Spleen (tissue), 11 donors: ENCODE measurements around the gene KCNA4. TPM values are rescaled to one million over a fixed set of nuclear protein-coding genes. Genes with fewer than 3 reads are reported as not detected.

Experiments used
- DNase-seq: peaks from one replicate; pipeline ENCODE4 v3.0.0-alpha.2; 2020
- H3K27ac ChIP-seq, 8 donors: fragments of 200-600 bp; sonication (generic) in 7 of 8; 1 replicate in 4 of 8; 2 replicates in 4 of 8; pipeline versions ENCODE4 v1.5.0 to v1.8.0; 2016 to 2021; ENCODE audit warnings: inconsistent platforms in 4 of 8, mild to moderate bottlenecking in 4 of 8, moderate library complexity in 1 of 8
- H3K27me3 ChIP-seq, 7 donors: fragments of 200-600 bp; sonication (generic) in 6 of 7; replicated peaks in 1 of 7; 1 replicate in 4 of 7; 2 replicates in 3 of 7; pipeline versions ENCODE4 v1.5.0 to v1.8.0; 2016 to 2021; ENCODE audit warnings: inconsistent platforms in 3 of 7, mild to moderate bottlenecking in 1 of 7
- H3K36me3 ChIP-seq, 6 donors: fragments of 200-600 bp; sonication (generic) in 5 of 6; 1 replicate in 4 of 6; 2 replicates in 2 of 6; pipeline versions ENCODE4 v1.5.0 to v1.8.0; 2016 to 2021; ENCODE audit warnings: inconsistent platforms in 2 of 6
- H3K4me1 ChIP-seq, 6 donors: fragments of 200-600 bp; sonication (generic) in 5 of 6; 1 replicate in 3 of 6; 2 replicates in 3 of 6; pipeline versions ENCODE4 v1.5.0 to v1.8.0; 2016 to 2021; ENCODE audit warnings: inconsistent platforms in 3 of 6
- H3K4me3 ChIP-seq, 8 donors: fragments of 200-600 bp; sonication (generic) in 7 of 8; 1 replicate in 4 of 8; 2 replicates in 4 of 8; pipeline versions ENCODE4 v1.5.0 to v1.8.0; 2016 to 2021; ENCODE audit warnings: inconsistent platforms in 4 of 8, mild to moderate bottlenecking in 4 of 8, moderate library complexity in 2 of 8
- H3K9me3 ChIP-seq, 8 donors: fragments of 200-600 bp; sonication (generic) in 7 of 8; 1 replicate in 4 of 8; 2 replicates in 4 of 8; pipeline versions ENCODE4 v1.5.0 to v1.8.0; 2016 to 2021; ENCODE audit warnings: inconsistent platforms in 4 of 8
- POLR2A ChIP-seq, 3 donors: fragments of 450-650 bp; IDR thresholded peaks; one replicate each; pipeline ENCODE4 v1.5.1; 2017; ENCODE audit warnings: antibody characterized with exemption in 3 of 3, mild to moderate bottlenecking in 1 of 3
- POLR2AphosphoS5 ChIP-seq, 3 donors: sonication (generic); formaldehyde crosslinking; IDR thresholded peaks; one replicate each; pipeline ENCODE4 v1.5.1; 2017; ENCODE audit warnings: antibody characterized with exemption in 3 of 3
- WGBS, 5 donors: extraction: QIAGEN DNeasy Blood & Tissue Kit in 3 of 5; methylation state at CpG; one replicate each; pipeline versions ENCODE4 v1.1.5 to v1.1.7; 2013 to 2018; 5-methylcytosine and 5-hydroxymethylcytosine counted together
- intact Hi-C: fragments of 100-400 bp; cut with DNase I; formaldehyde crosslinking; loops from one replicate; pipeline ENCODE4 v1.15.0; 2023; ENCODE audit warnings: low total_unique reads
- polyA plus RNA-seq, 3 donors: library from polyadenylated mRNA; stranded (reverse); fragments of 200-250 nt; gene quantifications; one replicate each; pipeline ENCODE4 v1.2.1, GENCODE V29; 2013
- total RNA-seq, 7 donors: library from RNA; depleted of rRNA in 3 of 7; stranded (reverse); fragments of >200 nt in 3 of 7; fragmentation: NEBNext Ultra II Directional in 4 of 7; extraction: Animal tissue kit (Norgen Biotek cat#: 25700) in 4 of 7; gene quantifications; one replicate each; pipeline versions ENCODE4 v1.1.0 to v1.2.1, GENCODE V29; 2016 to 2021
- TF ChIP-seq, protein P1 (sequence below), 11 experiments: fragments of 200-600 bp in 7 of 11; fragments of 450-650 bp in 4 of 11; sonication (generic) in 4 of 11; IDR thresholded peaks in 8 of 11; conservative IDR thresholded peaks in 3 of 11; 1 replicate in 7 of 11; 2 replicates in 4 of 11; pipeline versions ENCODE4 v1.4.0 to v1.8.0; 2016 to 2021; ENCODE audit warnings: antibody characterized with exemption in 11 of 11, inconsistent platforms in 4 of 11, mild to moderate bottlenecking in 1 of 11
- donor health status: healthy with polysubstance abuse.
- donor health status: DM: no; HTN: no; CAD: no; lungs with moderate emphysema.
- donor health status: DM: no; HTN: no; CAD: no.
- donor health status: Bipolar disorder and iron deficiency.
- donor health status: healthy.
- donor health status: DM: no; HTN: no; CAD: no.
- donor health status: DM: yes; HTN: yes; CAD: no.

The KCNA4 gene
- total and polyA plus RNA-seq, 10 donors = not detected

DNA sequence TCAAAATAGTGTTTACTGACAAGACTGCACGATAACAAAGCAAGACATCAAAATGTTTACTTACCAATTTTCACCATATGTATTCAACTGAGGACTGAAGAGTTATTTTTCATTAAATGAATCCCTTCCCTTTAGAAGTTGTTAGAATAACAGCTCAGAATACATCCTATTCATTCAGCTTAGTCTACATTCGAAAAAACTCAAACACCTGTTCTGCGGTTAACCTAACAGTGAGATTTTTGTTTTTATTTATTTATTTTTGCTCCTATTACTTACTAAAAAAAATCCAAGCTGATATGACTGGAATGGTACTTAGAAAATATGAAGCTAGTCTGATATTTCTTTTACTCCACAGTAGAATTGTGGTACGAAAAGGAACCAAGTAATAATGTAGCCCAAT lies 10.0 kb downstream of the KCNA4 start:
- Histone ChIP-seq H3K27ac (no peak overlapping the region), H3K9me3 (no peaks in the 10 kb centered on the region), H3K27me3 (no peaks in the 10 kb centered on the region), H3K36me3 (no peaks in the 10 kb centered on the region), H3K4me1 (no peaks in the 10 kb centered on the region), H3K4me3 (no peak overlapping the region)
- DNase-seq = no peak
- WGBS, 5 donors = 80 to 91% (median 83%) methylated on average over 4 of the region's 4 CpGs
- TF ChIP-seq POLR2A (IDR thresholded peaks at IDR 0.05) (no peak), POLR2AphosphoS5 (IDR thresholded peaks at IDR 0.05) (no peak)
- TF ChIP-seq, protein P1, sequence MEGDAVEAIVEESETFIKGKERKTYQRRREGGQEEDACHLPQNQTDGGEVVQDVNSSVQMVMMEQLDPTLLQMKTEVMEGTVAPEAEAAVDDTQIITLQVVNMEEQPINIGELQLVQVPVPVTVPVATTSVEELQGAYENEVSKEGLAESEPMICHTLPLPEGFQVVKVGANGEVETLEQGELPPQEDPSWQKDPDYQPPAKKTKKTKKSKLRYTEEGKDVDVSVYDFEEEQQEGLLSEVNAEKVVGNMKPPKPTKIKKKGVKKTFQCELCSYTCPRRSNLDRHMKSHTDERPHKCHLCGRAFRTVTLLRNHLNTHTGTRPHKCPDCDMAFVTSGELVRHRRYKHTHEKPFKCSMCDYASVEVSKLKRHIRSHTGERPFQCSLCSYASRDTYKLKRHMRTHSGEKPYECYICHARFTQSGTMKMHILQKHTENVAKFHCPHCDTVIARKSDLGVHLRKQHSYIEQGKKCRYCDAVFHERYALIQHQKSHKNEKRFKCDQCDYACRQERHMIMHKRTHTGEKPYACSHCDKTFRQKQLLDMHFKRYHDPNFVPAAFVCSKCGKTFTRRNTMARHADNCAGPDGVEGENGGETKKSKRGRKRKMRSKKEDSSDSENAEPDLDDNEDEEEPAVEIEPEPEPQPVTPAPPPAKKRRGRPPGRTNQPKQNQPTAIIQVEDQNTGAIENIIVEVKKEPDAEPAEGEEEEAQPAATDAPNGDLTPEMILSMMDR (IDR thresholded peaks at IDR 0.05 in 8 of 11, conservative IDR thresholded peaks at IDR 0.05 in 3 of 11) = no peak
- intact Hi-C loops = no loop called here

DNA sequence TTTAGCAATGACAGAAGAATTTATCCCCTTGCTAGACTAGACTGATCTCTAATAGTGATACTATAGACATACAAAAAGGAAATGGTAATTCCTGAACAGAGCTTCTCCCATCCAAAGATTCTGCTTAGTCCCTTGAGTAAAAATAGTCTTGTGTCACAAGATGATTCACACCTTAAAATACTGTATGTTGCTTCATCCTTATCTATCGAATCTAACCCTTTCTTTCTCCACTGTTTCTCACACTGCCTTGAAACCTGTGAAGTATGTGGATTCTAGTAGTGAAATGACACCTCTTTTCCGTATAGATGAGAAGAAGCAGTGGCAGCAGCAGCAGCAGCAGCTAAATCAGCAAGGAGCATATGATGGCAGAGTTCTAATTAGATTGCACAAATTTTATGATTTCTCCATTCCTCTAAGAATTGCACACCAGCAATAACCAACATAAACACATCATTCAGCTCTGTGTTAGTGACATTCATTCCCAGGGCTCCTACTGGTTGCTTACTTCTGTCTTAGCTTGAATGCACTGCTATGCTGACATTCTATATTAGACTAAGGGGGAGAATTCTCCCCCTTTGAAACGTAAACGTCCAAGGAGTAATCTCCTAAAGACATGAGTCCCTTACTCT lies 14.6 kb downstream of the KCNA4 start:
- Histone ChIP-seq H3K4me3 (no peak overlapping the region), H3K27ac (no peak overlapping the region), H3K9me3 (no peaks in the 10 kb centered on the region), H3K27me3 (no peaks in the 10 kb centered on the region), H3K4me1 (no peaks in the 10 kb centered on the region), H3K36me3 (no peaks in the 10 kb centered on the region)
- TF ChIP-seq POLR2AphosphoS5 (IDR thresholded peaks at IDR 0.05) = no peak
- TF ChIP-seq, protein P1 (IDR thresholded peaks at IDR 0.05 in 8 of 11, conservative IDR thresholded peaks at IDR 0.05 in 3 of 11) = no peak
- TF ChIP-seq POLR2A (IDR thresholded peaks at IDR 0.05) = no peak
- 28 to 52% (median 40%) methylated on average over 4 of the region's 4 CpGs for WGBS, 5 donors
- DNase-seq = no peak
- intact Hi-C loops = no loop called here

DNA sequence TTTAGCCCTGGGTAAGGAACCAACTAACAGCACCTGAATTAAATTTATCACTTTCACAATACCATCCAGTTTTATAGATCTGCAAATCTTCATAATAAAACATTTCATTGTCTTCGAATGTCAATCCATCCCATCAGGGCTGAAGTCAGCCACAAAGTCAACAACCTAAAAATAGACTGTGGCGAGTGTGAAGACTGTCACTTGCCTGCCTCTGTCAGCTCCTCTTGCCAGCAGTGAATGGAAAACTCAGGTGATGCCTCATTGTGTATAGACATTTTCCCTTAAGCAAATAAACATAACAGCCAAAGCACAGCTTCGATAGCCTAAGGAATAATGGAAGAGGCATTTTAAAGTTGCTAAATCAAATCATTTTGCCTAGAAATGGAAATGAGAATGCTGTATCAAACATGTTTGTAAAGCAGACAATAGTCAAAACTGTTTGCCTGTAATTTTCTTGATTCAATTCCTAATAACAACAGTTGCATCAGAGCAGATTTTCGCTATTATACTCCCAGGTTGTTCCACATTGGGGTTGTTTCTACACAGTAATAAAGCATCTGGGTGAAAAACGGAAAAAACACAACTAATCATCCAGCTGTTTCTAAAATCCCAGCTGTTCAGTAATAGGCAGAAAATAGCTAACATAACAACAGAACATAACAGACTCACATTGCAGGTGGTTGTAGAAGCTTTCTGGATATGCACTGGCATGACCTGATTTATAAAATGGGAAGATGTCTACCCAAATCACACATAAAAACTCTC lies 15.7 kb downstream of the KCNA4 start:
- Histone ChIP-seq H3K27me3 (no peaks in the 10 kb centered on the region), H3K4me3 (no peak overlapping the region), H3K4me1 (no peaks in the 10 kb centered on the region), H3K9me3 (no peaks in the 10 kb centered on the region), H3K36me3 (no peaks in the 10 kb centered on the region), H3K27ac (no peak overlapping the region)
- WGBS, 5 donors = 64 to 73% (median 67%) methylated on average over 5 of the region's 5 CpGs
- TF ChIP-seq POLR2AphosphoS5 (IDR thresholded peaks at IDR 0.05) = no peak
- TF ChIP-seq, protein P1 (IDR thresholded peaks at IDR 0.05 in 8 of 11, conservative IDR thresholded peaks at IDR 0.05 in 3 of 11) = no peak
- TF ChIP-seq POLR2A (IDR thresholded peaks at IDR 0.05) = no peak
- no peak for DNase-seq
- intact Hi-C loops = no loop called here

DNA sequence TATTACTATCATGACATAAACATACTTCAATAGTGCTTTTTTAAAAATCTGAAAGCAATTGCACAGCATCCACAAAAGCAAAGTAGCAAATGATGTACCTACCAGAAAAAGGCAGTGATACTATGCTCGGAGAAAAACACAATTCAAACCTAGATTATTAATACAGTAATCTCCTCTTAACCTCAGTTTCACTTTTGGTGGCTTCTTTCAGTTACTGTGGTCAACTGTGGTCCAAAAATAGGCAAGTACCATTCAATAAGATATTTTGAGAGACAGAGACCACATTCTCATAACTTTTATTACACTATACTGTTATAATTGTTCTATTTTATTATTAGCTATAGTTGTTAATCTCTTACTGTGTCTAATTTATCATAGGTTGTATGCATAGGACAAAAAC lies 20.8 kb downstream of the KCNA4 start:
- Histone ChIP-seq H3K4me3 (no peak overlapping the region), H3K9me3 (peaks cover 0 to 9% (median 0%) of the 10 kb centered on the region in 8 donors), H3K27ac (no peak overlapping the region), H3K27me3 (no peaks in the 10 kb centered on the region), H3K36me3 (no peaks in the 10 kb centered on the region), H3K4me1 (no peaks in the 10 kb centered on the region)
- TF ChIP-seq POLR2AphosphoS5 (IDR thresholded peaks at IDR 0.05) (no peak), POLR2A (IDR thresholded peaks at IDR 0.05) (no peak)
- TF ChIP-seq, protein P1 (IDR thresholded peaks at IDR 0.05 in 8 of 11, conservative IDR thresholded peaks at IDR 0.05 in 3 of 11) = no peak
- DNase-seq = no peak
- intact Hi-C loops = no loop called here
- WGBS, 5 donors = 64 to 80% (median 71%) methylated on average over 1 of the region's 1 CpG
